ENCODE results near the gene NNAT. TPM values are rescaled to one million over a fixed set of nuclear protein-coding genes. Genes with fewer than 3 reads are reported as not detected.

The NNAT gene
- total RNA-seq, 1 donor from 2014 or later, result 20.3 TPM

- TF ChIP-seq CTCF (IDR thresholded peaks at IDR 0.05; ENCODE audit: insufficient read depth, low read length, poor library complexity, severe bottlenecking), result no peak
- DNase-seq (ENCODE audit: low read depth), result no peak
- Histone ChIP-seq H3K4me3 (ENCODE audit: low read depth, low read length) (no peak overlapping the region), H3K36me3 (ENCODE audit: control insufficient read depth, insufficient read depth, low read length) (no peaks in the 10 kb centered on the region), H3K27me3 (ENCODE audit: control insufficient read depth, insufficient read depth, low read length) (no peaks in the 10 kb centered on the region)
These were observed 16.5 kb upstream of the NNAT start for GRCh38 chr20:37504404-37505096.

- DNase-seq (ENCODE audit: low read depth), result no peak
- TF ChIP-seq CTCF (IDR thresholded peaks at IDR 0.05; ENCODE audit: insufficient read depth, low read length, poor library complexity, severe bottlenecking), result no peak
- Histone ChIP-seq H3K36me3 (ENCODE audit: control insufficient read depth, insufficient read depth, low read length) (no peaks in the 10 kb centered on the region), H3K4me3 (ENCODE audit: low read depth, low read length) (no peak overlapping the region), H3K27me3 (ENCODE audit: control insufficient read depth, insufficient read depth, low read length) (no peaks in the 10 kb centered on the region)
These were observed 15.5 kb upstream of the NNAT start for GRCh38 chr20:37505263-37506151.

GRCh38 chr20:37506152-37506725 lies 14.8 kb upstream of the NNAT start:
- Histone ChIP-seq H3K36me3 (ENCODE audit: control insufficient read depth, insufficient read depth, low read length) (no peaks in the 10 kb centered on the region), H3K27me3 (ENCODE audit: control insufficient read depth, insufficient read depth, low read length) (no peaks in the 10 kb centered on the region), H3K4me3 (ENCODE audit: low read depth, low read length) (no peak overlapping the region)
- TF ChIP-seq CTCF (IDR thresholded peaks at IDR 0.05; ENCODE audit: insufficient read depth, low read length, poor library complexity, severe bottlenecking), result no peak
- no peak for DNase-seq (ENCODE audit: low read depth)

- H3K36me3 ChIP-seq (ENCODE audit: control insufficient read depth, insufficient read depth, low read length), result peaks cover 2% of the 10 kb centered on the region
- DNase-seq (ENCODE audit: low read depth), result no peak
- no peaks in the 10 kb centered on the region for H3K27me3 ChIP-seq (ENCODE audit: control insufficient read depth, insufficient read depth, low read length)
- TF ChIP-seq CTCF (IDR thresholded peaks at IDR 0.05; ENCODE audit: insufficient read depth, low read length, poor library complexity, severe bottlenecking), result no peak
- H3K4me3 ChIP-seq (ENCODE audit: low read depth, low read length), result no peak overlapping the region
These were observed 10.8 kb upstream of the NNAT start for GRCh38 chr20:37510226-37510625.

GRCh38 chr20:37511610-37512275 lies 9.3 kb upstream of the NNAT start:
- Histone ChIP-seq H3K4me3 (ENCODE audit: low read depth, low read length) (no peak overlapping the region), H3K36me3 (ENCODE audit: control insufficient read depth, insufficient read depth, low read length) (peaks cover 2% of the 10 kb centered on the region), H3K27me3 (ENCODE audit: control insufficient read depth, insufficient read depth, low read length) (no peaks in the 10 kb centered on the region)
- DNase-seq (ENCODE audit: low read depth), result no peak
- no peak for TF ChIP-seq CTCF (IDR thresholded peaks at IDR 0.05; ENCODE audit: insufficient read depth, low read length, poor library complexity, severe bottlenecking)

All from kidney epithelial cell (primary cell).